HCT116 (cell line): ENCODE measurements around the gene SRRD. TPM values are rescaled to one million over a fixed set of nuclear protein-coding genes. Genes with fewer than 3 reads are reported as not detected.

Source experiments
- ATAC-seq: fragments of 200-7000 bp; cut with Tn5 transposase; 2 replicates; pipeline ENCODE4 v1.9.1; 2020; ENCODE audit warnings: mild to moderate bottlenecking, moderate library complexity
- BruUV-seq: library from RNA; stranded (reverse); fragments of 400-500 nt; replicated peaks from 2 replicates; lab custom pipeline; 2021; lab: Mats Ljungman, UMichigan
- CTCF ChIA-PET: fragments of 300-600 bp; sonication (Branson Sonifier 250); formaldehyde crosslinking; loops from one replicate; lab custom pipeline; 2021; ENCODE audit warnings: antibody characterized with exemption; lab: Charles Lee
- POLR2A ChIA-PET: fragments of 300-600, 350-600 bp; sonication (Branson Sonifier 250); formaldehyde crosslinking; loops from one replicate; lab custom pipeline; 2021; ENCODE audit warnings: antibody characterized with exemption; lab: Charles Lee
- RAD21 ChIA-PET, 2 experiments: fragments of 300-600 bp; sonication (Branson Sonifier 250); formaldehyde crosslinking; loops; one replicate each; lab custom pipeline; 2023; ENCODE audit warnings: low total read pairs in 2 of 2; ENCODE audit not compliant: uncharacterized antibody in 2 of 2, unreplicated experiment in 2 of 2, low non-redundant PET in 1 of 2; lab: Charles Lee
- DNase-seq: peaks from one replicate; pipeline ENCODE4 v3.0.0-alpha.2; 2010; ENCODE audit warnings: low read depth, low spot score
- H2AFZ ChIP-seq: fragments of 200-600 bp; shearing (Covaris generic), sonication (generic); 2 replicates; pipeline ENCODE4 v1.6.1; 2017; ENCODE audit warnings: low read depth, mixed run types, mixed read lengths, antibody characterized with exemption, low read length; ENCODE audit not compliant: poor library complexity, severe bottlenecking
- H3K27ac ChIP-seq: 2 replicates; pipeline ENCODE4 v1.5.1; 2012; ENCODE audit warnings: low read depth, low read length
- H3K27me3 ChIP-seq: fragments of 200-600 bp; sonication (generic); 2 replicates; pipeline ENCODE4 v1.6.1; 2016; ENCODE audit warnings: mixed run types, low read length, mixed read lengths; ENCODE audit not compliant: insufficient read depth
- H3K36me3 ChIP-seq, 2 experiments: fragments of 200-500 bp in 1 of 2; fragments of 200-600 bp in 1 of 2; sonication (Bioruptor generic) in 1 of 2; sonication (generic) in 1 of 2; 2 replicates each; pipeline versions ENCODE4 v1.5.1 to v1.6.1; 2014 to 2016; ENCODE audit warnings: low read length in 2 of 2, inconsistent platforms in 1 of 2, mixed read lengths in 1 of 2, mixed run types in 1 of 2; ENCODE audit not compliant: insufficient read depth in 2 of 2, control insufficient read depth in 1 of 2
- H3K4me1 ChIP-seq, 2 experiments: fragments of 200-600 bp in 1 of 2; sonication (generic) in 1 of 2; 2 replicates each; pipeline versions ENCODE4 v1.5.1 to v1.6.1; 2012 to 2017; ENCODE audit warnings: low read length in 2 of 2, inconsistent platforms in 1 of 2, mild to moderate bottlenecking in 1 of 2, mixed read lengths in 1 of 2, mixed run types in 1 of 2, moderate library complexity in 1 of 2; ENCODE audit not compliant: insufficient read depth in 2 of 2, control insufficient read depth in 1 of 2
- H3K4me2 ChIP-seq: fragments of 200-600 bp; sonication (generic); 2 replicates; pipeline ENCODE4 v1.6.1; 2017; ENCODE audit warnings: mixed run types, low read length, mixed read lengths
- H3K4me3 ChIP-seq, 2 experiments: fragments of 200-600 bp in 1 of 2; sonication (generic) in 1 of 2; replicated peaks in 1 of 2; 2 replicates each; pipeline ENCODE4 v1.5.1; 2011 to 2016; ENCODE audit warnings: low read length in 2 of 2, control low read depth in 1 of 2, low read depth in 1 of 2, mild to moderate bottlenecking in 1 of 2, mixed read lengths in 1 of 2, mixed run types in 1 of 2
- H3K79me2 ChIP-seq: fragments of 200-600 bp; sonication (generic); 2 replicates; pipeline ENCODE4 v1.6.1; 2017; ENCODE audit warnings: mild to moderate bottlenecking, mixed run types, low read length, moderate library complexity, mixed read lengths; ENCODE audit not compliant: insufficient read depth
- H3K9ac ChIP-seq: fragments of 200-600 bp; sonication (generic); 2 replicates; pipeline ENCODE4 v1.6.1; 2016; ENCODE audit warnings: low read length, mixed read lengths
- H3K9me2 ChIP-seq: fragments of 200-600 bp; sonication (generic), shearing (Covaris generic); 2 replicates; pipeline ENCODE4 v1.6.1; 2017; ENCODE audit warnings: mixed run types, mild to moderate bottlenecking, moderate library complexity; ENCODE audit not compliant: insufficient read depth
- H3K9me3 ChIP-seq, 2 experiments: fragments of 200-500 bp in 1 of 2; fragments of 200-600 bp in 1 of 2; sonication (Bioruptor generic) in 1 of 2; sonication (generic) in 1 of 2; 2 replicates each; pipeline ENCODE4 v1.6.1; 2014 to 2017; ENCODE audit warnings: low read length in 2 of 2, mixed read lengths in 2 of 2, inconsistent platforms in 1 of 2, low read depth in 1 of 2, mild to moderate bottlenecking in 1 of 2, mixed run types in 1 of 2, moderate library complexity in 1 of 2; ENCODE audit not compliant: control insufficient read depth in 1 of 2, insufficient read depth in 1 of 2
- H4K20me1 ChIP-seq: fragments of 200-600 bp; sonication (generic), shearing (Covaris generic); 2 replicates; pipeline ENCODE4 v1.6.1; 2017; ENCODE audit warnings: mixed run types, mild to moderate bottlenecking, moderate library complexity; ENCODE audit not compliant: insufficient read depth
- CEBPB ChIP-seq: IDR thresholded peaks from 2 replicates; pipeline ENCODE4 v1.6.1; 2012; ENCODE audit warnings: low read depth
- EGR1 ChIP-seq: IDR thresholded peaks from 2 replicates; pipeline ENCODE4 v1.6.1; 2012; ENCODE audit warnings: low read depth
- EZH2phosphoT487 ChIP-seq: fragments of 200-600 bp; IDR thresholded peaks from 2 replicates; pipeline ENCODE4 v1.6.1; 2018; ENCODE audit warnings: antibody characterized with exemption, borderline replicate concordance
- POLR2A ChIP-seq: IDR thresholded peaks from 2 replicates; pipeline ENCODE4 v1.7.0; 2011; ENCODE audit warnings: borderline replicate concordance; ENCODE audit not compliant: insufficient read depth, insufficient read length; ENCODE audit errors: extremely low read depth
- POLR2AphosphoS5 ChIP-seq: IDR thresholded peaks from 2 replicates; pipeline ENCODE4 v1.6.1; 2011; ENCODE audit warnings: mild to moderate bottlenecking, low read depth, low read length, moderate library complexity
- RAD21 ChIP-seq: IDR thresholded peaks from 2 replicates; pipeline ENCODE4 v1.6.1; 2012; ENCODE audit warnings: low read depth, mild to moderate bottlenecking
- SP1 ChIP-seq: IDR thresholded peaks from 2 replicates; pipeline ENCODE4 v1.6.1; 2012; ENCODE audit warnings: low read depth
- ZFX ChIP-seq: fragments of 450-650 bp; IDR thresholded peaks from 2 replicates; pipeline ENCODE4 v1.6.1; 2017
- ZNF274 ChIP-seq: fragments of 200-500 bp; sonication (Bioruptor generic); IDR thresholded peaks from 2 replicates; pipeline ENCODE4 v1.6.1; 2014; ENCODE audit warnings: mild to moderate bottlenecking, low read depth, low read length, inconsistent platforms
- intact Hi-C: fragments of 100-400 bp; cut with micrococcal nuclease; formaldehyde crosslinking; loops from 2 replicates; pipeline ENCODE4 v1.10.0; 2022
- total RNA-seq: library from RNA; stranded (reverse); gene quantifications from one replicate; pipeline ENCODE4 v1.2.1, GENCODE V29; 2021; ENCODE audit not compliant: unreplicated experiment
- TF ChIP-seq, protein P1 (sequence below), 3 experiments: fragments of 200-600 bp in 1 of 3; sonication (generic) in 1 of 3; IDR thresholded peaks in 2 of 3; conservative IDR thresholded peaks in 1 of 3; 2 replicates each; pipeline ENCODE4 v1.5.1; 2012 to 2017; ENCODE audit warnings: low read depth in 2 of 3, low read length in 2 of 3, antibody characterized with exemption in 1 of 3, borderline replicate concordance in 1 of 3, control low read depth in 1 of 3, mild to moderate bottlenecking in 1 of 3, mixed read lengths in 1 of 3, mixed run types in 1 of 3, moderate library complexity in 1 of 3; ENCODE audit not compliant: insufficient read depth in 1 of 3
- TF ChIP-seq, protein P2 (sequence below): IDR thresholded peaks from 2 replicates; pipeline ENCODE4 v1.6.1; 2011; ENCODE audit warnings: mild to moderate bottlenecking, low read length, moderate library complexity; ENCODE audit not compliant: insufficient replicate concordance; ENCODE audit errors: extremely low read depth
- TF ChIP-seq, protein P3 (sequence below): IDR thresholded peaks from 2 replicates; pipeline ENCODE4 v1.6.1; 2012

The SRRD gene
- total RNA-seq, 1 experiment from 2014 or later, result 30.4 TPM

DNA sequence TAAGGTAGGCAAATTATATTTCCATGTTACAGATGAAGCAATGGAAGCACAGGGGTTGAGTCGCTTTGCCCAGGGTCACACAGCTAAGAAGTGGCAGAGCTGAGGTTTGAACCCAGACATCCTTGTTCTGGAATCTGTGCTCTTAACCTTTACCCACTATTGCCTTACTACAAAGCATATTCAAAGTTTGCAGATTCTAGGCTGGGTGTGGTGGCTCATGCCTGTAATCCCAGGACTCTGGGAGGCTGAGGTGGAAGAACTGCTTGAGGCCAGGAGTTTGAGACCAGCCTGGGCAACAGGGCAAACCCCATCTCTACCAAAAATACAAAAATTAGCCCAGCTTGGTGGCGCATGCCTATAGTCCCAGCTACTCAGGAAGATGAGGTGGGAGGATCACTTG lies 56.4 kb downstream of the SRRD start:
- no TSS peak for BruUV-seq
- no peak for DNase-seq
- Histone ChIP-seq H3K27ac (no peak overlapping the region), H2AFZ (no peak overlapping the region), H3K27me3 (no peaks in the 10 kb centered on the region), H3K36me3 (no peaks in the 10 kb centered on the region; a peak in 2 of 4 replicates), H3K79me2 (no peaks in the 10 kb centered on the region), H4K20me1 (no peaks in the 10 kb centered on the region), H3K4me2 (no peak overlapping the region), H3K9ac (no peak overlapping the region), H3K4me3 (no peak overlapping the region), H3K4me1 (no peaks in the 10 kb centered on the region), H3K9me2 (no peaks in the 10 kb centered on the region), H3K9me3 (no peaks in the 10 kb centered on the region)
- ChIA-PET RAD21 (no interaction called here), POLR2A (no interaction called here), CTCF (no interaction called here)
- no peak for ATAC-seq
- intact Hi-C loops, result no loop called here
- TF ChIP-seq RAD21, result no peak

DNA sequence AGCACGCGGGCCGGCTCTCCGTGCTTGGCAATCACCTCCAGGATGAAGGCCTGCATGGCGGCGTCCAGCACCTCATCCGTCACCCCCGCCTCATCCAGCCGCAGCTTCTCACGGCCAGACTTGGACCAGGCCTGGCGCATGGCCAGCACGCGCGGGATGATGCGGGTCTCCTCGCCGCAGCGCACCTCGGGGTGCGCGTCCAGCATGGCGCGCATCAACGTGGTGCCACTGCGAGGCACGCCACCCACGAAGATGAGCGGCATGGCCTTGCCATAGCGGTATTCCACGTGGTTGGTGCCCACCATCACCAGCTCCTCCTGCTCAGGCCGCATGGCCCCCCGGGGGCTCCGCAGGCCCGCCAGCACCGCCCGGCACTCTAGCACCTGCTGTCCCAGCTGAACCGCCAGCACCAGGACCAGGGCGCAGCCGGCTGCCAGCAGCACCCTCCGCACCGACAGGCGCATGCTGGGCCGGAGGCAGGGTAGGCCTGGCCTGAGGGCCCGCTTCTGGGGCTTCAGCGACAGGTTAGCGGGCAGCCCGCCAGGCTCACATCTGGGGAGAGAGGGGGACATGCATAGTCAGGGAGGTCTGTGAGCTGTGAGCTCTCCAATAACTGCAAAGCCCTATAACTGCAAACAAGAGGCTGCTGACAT lies 57.6 kb downstream of the SRRD start:
- no peak overlapping the region for H3K4me3 ChIP-seq
- RAD21 ChIA-PET, result no interaction called here
- POLR2A ChIA-PET, result no interaction called here
- intact Hi-C loops, result no loop called here
- no peak overlapping the region for H3K27ac ChIP-seq
- no peaks in the 10 kb centered on the region for H3K9me2 ChIP-seq
- no peak overlapping the region for H3K4me2 ChIP-seq
- no TSS peak for BruUV-seq
- no peaks in the 10 kb centered on the region for H3K4me1 ChIP-seq
- no peak overlapping the region for H3K9ac ChIP-seq
- H3K9me3 ChIP-seq, result no peaks in the 10 kb centered on the region
- no peaks in the 10 kb centered on the region; a peak in 2 of 4 replicates for H3K36me3 ChIP-seq
- ATAC-seq (no peak), DNase-seq (no peak)
- TF ChIP-seq POLR2A (no peak), ZNF274 (no peak), ZFX (no peak), SP1 (no peak), EGR1 (no peak), CEBPB (no peak), EZH2phosphoT487 (no peak), POLR2AphosphoS5 (no peak)
- TF ChIP-seq, protein P1, sequence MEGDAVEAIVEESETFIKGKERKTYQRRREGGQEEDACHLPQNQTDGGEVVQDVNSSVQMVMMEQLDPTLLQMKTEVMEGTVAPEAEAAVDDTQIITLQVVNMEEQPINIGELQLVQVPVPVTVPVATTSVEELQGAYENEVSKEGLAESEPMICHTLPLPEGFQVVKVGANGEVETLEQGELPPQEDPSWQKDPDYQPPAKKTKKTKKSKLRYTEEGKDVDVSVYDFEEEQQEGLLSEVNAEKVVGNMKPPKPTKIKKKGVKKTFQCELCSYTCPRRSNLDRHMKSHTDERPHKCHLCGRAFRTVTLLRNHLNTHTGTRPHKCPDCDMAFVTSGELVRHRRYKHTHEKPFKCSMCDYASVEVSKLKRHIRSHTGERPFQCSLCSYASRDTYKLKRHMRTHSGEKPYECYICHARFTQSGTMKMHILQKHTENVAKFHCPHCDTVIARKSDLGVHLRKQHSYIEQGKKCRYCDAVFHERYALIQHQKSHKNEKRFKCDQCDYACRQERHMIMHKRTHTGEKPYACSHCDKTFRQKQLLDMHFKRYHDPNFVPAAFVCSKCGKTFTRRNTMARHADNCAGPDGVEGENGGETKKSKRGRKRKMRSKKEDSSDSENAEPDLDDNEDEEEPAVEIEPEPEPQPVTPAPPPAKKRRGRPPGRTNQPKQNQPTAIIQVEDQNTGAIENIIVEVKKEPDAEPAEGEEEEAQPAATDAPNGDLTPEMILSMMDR (IDR thresholded peaks at IDR 0.05 in 2 of 3, conservative IDR thresholded peaks at IDR 0.05 in 1 of 3; ENCODE audit: borderline replicate concordance in 1 of 3, insufficient read depth in 1 of 3, low read depth in 2 of 3, low read length in 2 of 3), result no peak
- TF ChIP-seq, protein P2, sequence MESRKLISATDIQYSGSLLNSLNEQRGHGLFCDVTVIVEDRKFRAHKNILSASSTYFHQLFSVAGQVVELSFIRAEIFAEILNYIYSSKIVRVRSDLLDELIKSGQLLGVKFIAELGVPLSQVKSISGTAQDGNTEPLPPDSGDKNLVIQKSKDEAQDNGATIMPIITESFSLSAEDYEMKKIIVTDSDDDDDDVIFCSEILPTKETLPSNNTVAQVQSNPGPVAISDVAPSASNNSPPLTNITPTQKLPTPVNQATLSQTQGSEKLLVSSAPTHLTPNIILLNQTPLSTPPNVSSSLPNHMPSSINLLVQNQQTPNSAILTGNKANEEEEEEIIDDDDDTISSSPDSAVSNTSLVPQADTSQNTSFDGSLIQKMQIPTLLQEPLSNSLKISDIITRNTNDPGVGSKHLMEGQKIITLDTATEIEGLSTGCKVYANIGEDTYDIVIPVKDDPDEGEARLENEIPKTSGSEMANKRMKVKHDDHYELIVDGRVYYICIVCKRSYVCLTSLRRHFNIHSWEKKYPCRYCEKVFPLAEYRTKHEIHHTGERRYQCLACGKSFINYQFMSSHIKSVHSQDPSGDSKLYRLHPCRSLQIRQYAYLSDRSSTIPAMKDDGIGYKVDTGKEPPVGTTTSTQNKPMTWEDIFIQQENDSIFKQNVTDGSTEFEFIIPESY, result no peak
- TF ChIP-seq, protein P3, sequence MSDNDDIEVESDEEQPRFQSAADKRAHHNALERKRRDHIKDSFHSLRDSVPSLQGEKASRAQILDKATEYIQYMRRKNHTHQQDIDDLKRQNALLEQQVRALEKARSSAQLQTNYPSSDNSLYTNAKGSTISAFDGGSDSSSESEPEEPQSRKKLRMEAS, result no peak
- CTCF ChIA-PET, result no interaction called here
- H3K79me2 ChIP-seq, result no peaks in the 10 kb centered on the region
- no peak overlapping the region for H2AFZ ChIP-seq
- H4K20me1 ChIP-seq, result no peaks in the 10 kb centered on the region
- no peaks in the 10 kb centered on the region for H3K27me3 ChIP-seq
